ENCODE data around the gene CYP19A1.

The CYP19A1 gene

DNA sequence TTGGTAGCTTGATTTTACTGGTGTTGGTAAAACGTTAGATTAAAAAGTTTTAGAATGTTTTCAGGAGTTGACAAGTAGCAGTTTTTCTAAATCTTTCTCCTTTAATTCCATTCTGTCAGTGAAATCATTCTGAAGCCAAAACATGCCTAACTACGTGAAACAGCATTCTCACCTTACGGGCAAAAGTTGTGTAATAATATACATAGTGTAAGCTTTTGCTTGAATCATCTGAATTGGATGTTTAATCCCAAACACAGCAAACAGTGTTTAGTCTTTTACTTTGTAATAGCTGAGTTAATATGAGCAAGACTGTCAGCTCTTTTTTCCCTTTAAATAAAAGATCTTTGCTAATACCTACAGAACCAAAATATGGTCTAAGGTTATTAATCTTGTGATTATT is 100.6 kb downstream of the CYP19A1 start:
- ChIA-PET POLR2A (no interaction called here), CTCF (interaction anchor here (1.4 to 3.2 kb wide), 4 partner anchors 9 to 144 kb away, joined by 3 to 21 read pairs (median 6); no protein-coding TSS in a partner anchor)
- no peak for DNase-seq (ENCODE audit: low read depth, low spot score)
- H3K4me3 ChIP-seq (ENCODE audit: low read depth, low read length): no peak overlapping the region
- TF ChIP-seq, protein P1, sequence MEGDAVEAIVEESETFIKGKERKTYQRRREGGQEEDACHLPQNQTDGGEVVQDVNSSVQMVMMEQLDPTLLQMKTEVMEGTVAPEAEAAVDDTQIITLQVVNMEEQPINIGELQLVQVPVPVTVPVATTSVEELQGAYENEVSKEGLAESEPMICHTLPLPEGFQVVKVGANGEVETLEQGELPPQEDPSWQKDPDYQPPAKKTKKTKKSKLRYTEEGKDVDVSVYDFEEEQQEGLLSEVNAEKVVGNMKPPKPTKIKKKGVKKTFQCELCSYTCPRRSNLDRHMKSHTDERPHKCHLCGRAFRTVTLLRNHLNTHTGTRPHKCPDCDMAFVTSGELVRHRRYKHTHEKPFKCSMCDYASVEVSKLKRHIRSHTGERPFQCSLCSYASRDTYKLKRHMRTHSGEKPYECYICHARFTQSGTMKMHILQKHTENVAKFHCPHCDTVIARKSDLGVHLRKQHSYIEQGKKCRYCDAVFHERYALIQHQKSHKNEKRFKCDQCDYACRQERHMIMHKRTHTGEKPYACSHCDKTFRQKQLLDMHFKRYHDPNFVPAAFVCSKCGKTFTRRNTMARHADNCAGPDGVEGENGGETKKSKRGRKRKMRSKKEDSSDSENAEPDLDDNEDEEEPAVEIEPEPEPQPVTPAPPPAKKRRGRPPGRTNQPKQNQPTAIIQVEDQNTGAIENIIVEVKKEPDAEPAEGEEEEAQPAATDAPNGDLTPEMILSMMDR (IDR thresholded peaks at IDR 0.05; ENCODE audit: insufficient read depth, low read length, missing control alignments): no peak

DNA sequence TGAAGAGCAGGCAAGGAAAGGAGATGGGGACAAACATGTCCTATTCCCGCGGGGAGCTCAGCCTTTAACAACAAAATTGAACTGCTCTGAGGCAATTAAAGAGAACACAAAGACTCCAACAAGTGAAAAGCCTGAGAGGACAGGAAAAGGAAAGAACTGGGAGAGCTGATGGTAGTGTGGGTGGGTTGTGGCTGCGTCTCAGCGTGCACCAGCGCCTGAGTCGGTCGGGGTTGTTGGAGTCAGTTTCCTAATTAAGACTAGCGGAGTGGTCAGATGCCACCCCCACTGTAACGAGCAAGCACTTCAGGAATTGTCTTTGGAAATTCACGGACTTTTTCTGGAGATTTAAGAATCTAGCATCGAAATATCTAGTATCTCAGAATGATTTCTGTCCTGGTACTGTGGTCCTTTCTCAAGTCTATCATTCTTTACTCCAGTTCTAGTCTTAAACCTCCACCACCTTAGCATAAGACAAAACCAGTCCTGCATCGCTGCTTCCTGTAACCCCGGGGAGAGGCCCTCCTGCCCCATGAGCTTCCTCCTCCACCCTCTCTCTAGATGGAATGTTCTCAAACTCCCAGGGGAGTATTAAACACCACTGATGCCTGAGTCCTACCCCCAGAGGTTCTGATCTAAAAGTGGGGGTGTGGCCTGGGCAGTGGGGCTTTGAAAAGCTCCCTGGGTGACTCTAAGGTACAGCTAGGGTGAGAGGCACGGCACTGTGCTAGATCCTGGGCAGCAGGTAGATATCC is 104.0 kb downstream of the CYP19A1 start:
- ChIA-PET POLR2A (no interaction called here), CTCF (interaction anchor here (0.9 to 1.0 kb wide), 2 partner anchors 11 to 42 kb away, joined by 3 to 4 read pairs; no protein-coding TSS in a partner anchor)
- DNase-seq (ENCODE audit: low read depth, low spot score): no peak
- TF ChIP-seq, protein P1 (IDR thresholded peaks at IDR 0.05; ENCODE audit: insufficient read depth, low read length, missing control alignments): no peak
- no peak overlapping the region for H3K4me3 ChIP-seq (ENCODE audit: low read depth, low read length)

DNA sequence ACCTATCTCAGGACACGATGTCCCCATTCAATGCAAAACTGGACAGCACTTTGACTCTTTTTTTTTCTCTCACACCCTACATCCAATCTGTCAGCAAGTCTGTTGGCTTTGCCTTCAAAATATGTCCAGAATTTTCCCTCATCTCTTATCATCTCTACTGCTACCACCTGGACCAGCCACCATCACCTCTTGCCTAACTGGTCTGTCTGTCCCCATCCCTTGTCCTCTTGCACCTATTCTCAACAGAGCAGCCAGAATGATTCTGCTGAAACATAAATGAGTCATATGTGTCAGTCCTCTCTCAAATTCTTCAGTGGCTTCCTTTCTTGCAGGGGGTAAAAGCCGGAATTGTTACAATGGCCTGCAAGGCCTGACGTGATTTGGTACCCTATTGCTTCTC is 105.8 kb downstream of the CYP19A1 start:
- no peak for DNase-seq (ENCODE audit: low read depth, low spot score)
- ChIA-PET POLR2A (no interaction called here), CTCF (no interaction called here)
- no peak overlapping the region for H3K4me3 ChIP-seq (ENCODE audit: low read depth, low read length)
- TF ChIP-seq, protein P1 (IDR thresholded peaks at IDR 0.05; ENCODE audit: insufficient read depth, low read length, missing control alignments): no peak

DNA sequence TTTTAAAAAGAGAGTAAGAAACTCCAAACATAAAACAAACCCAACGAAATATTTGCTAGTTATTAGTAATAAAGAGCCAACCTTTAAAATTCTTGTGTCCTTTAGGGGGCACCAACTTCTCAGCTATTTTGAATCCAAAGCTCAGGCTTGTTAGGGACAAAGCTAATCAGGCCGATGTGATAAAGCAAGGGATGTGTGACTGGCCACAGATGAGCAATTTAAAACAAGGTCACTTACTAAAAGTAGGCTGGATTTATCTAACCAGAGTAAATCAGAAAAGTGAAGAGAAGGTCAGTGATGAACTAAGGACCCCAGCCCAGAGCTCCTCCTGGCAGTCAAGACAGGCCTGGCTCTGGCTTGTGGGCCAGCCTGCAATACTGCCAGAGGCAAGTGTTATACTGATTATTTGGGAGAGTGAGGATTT is 108.5 kb downstream of the CYP19A1 start:
- no peak for DNase-seq (ENCODE audit: low read depth, low spot score)
- H3K4me3 ChIP-seq (ENCODE audit: low read depth, low read length): no peak overlapping the region
- POLR2A ChIA-PET: no interaction called here

DNA sequence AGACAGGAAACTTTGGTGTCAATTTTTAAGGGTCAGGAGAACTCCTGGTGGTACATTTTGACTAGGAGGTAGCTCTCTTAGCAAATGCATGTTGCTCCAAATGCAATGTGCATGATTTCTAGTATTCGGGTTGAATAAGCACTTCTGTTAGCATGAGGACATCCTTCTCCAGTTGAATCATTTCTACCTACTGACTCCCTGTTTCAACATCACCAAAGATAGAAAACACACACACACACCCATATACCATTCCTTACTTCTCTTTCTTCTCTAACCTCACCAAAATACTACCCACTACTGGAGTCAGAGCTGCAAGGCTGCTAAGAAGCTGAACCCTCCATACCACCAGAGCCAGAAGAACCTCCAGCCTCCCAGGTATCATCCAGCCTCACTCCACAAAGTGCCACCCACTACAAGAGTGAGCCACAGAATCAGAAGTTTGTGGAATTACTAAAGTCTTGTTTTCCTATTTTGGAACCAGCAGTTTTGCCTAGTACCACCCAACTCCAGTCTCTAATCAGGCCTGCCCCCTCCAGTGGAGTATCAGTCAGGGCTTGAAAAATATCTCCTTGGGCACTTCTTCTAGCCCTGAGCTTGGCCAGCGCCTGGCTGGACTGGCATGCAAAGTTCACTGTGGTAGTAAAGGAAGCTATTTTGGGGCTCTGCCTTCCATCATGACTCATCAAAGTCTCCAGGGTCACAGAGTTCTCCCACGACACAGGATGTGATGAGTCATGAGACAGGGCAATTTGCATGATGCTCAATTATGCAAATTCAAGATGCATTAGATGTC is 110.3 kb downstream of the CYP19A1 start:
- ChIA-PET CTCF (interaction anchor here (1.2 to 6.2 kb wide), 10 partner anchors 9 to 175 kb away, joined by 3 to 90 read pairs (median 14); no protein-coding TSS in a partner anchor), POLR2A (interaction anchor here (1.1 kb wide), 1 partner anchor 343 kb away, joined by 3 read pairs; no protein-coding TSS in a partner anchor)
- H3K4me3 ChIP-seq (ENCODE audit: low read depth, low read length): no peak overlapping the region
- TF ChIP-seq, protein P1 (IDR thresholded peaks at IDR 0.05; ENCODE audit: insufficient read depth, low read length, missing control alignments): no peak
- DNase-seq (ENCODE audit: low read depth, low spot score): peak; percentile 52

More for the DNA sequence above, 108.5 kb downstream of the CYP19A1 start:
- TF ChIP-seq, protein P1 (IDR thresholded peaks at IDR 0.05; ENCODE audit: insufficient read depth, low read length, missing control alignments): peak; percentile 13
- CTCF ChIA-PET: interaction anchor here (0.6 to 6.2 kb wide), 19 partner anchors 8 to 173 kb away, joined by 3 to 90 read pairs (median 6); no protein-coding TSS in a partner anchor
